Uterus (tissue), 2 donors: Measurements from ENCODE around the gene MSMB.

Source experiments
- CTCF ChIP-seq, 4 experiments: fragments of 200-600 bp in 2 of 4; fragments of 450-650 bp in 2 of 4; sonication (generic) in 2 of 4; IDR thresholded peaks; one replicate each; pipeline ENCODE4 v1.5.1; 2016 to 2019; ENCODE audit warnings: antibody characterized with exemption in 4 of 4, mild to moderate bottlenecking in 2 of 4, moderate library complexity in 1 of 4
- POLR2A ChIP-seq, 2 donors: fragments of 450-650 bp; IDR thresholded peaks; one replicate each; pipeline ENCODE4 v1.6.1; 2016; ENCODE audit warnings: antibody characterized with exemption in 2 of 2, mild to moderate bottlenecking in 1 of 2, moderate library complexity in 1 of 2

DNA sequence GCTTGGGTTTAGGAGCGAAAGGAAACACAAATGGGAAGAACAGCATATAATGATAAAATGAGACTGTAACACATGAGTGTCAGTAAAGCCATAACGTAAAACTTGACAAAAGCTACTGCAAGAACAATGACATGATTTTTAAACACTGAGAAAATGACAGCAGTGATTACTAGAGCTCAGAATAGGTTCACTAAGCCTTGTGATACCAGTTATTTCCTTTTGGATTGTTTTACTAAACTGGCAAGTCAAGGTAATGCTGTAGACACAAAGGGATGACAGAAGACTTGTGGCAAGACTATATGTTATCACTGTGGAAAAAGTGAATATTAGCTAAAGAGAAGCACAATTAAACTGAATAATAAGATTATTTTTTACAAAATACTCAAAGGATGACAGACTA lies 28.3 kb downstream of the MSMB start:
- TF ChIP-seq CTCF (IDR thresholded peaks at IDR 0.05) (no peak), POLR2A (IDR thresholded peaks at IDR 0.05) (no peak)
